HG02642 (cell line): ENCODE results near the gene ETV3.
"Not testable (repeated sequence)": the region's sequence is repeated elsewhere in the genome, so short reads cannot be mapped to it uniquely, and the experiment has no call there.

Source experiments
- ATAC-seq: cut with Tn5 transposase; IDR thresholded peaks from one replicate; pipeline ENCODE4 v1.9.1; 2021; ENCODE audit warnings: mild to moderate bottlenecking; ENCODE audit not compliant: unreplicated experiment, poor library complexity

ETV3 gene

DNA sequence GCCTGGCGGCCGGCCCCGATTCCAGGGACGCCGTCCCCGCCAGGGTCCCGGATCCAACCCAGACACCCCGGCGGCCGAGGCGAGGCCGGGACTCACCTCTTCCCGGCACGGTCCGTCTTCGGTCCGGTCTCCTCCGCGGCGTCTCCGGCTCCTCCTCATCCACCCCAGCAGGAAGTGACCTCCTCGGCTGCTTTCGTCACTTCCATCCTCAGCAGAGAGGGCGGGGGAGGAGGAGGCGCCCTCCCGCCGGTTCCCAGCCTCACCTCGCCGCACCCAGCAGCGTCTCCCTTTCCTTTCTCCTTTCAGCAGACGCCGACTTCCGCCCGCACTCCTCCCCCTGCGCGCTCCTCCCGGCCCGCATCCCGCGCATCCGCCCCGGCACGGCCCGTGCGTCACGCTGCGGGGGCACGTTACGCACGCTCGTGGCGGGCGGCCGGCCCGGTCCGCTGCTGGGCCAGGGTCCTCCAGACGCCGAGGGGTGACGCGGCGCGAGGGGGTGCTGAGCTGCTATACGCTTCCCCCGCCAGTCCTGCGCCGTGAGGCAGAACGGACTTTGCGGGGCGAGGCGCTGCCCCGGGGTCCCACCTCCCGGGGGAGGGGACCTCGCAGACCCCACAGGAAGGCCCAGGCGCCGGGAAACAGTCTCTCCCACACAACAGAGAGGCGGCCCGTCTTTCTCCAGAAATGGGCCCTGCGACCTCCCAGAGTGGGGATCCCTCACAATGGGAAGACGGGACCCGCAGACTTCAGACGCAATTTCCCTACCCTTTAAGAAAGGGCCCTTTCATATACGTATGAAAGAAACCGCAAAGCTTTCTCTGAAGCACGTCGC is at the start of gene ETV3:
Gene ETV3, minus strand, starts transcription at position 176 of the 832 bp plus-strand sequence. CDS start 2,043 bp downstream, outside the sequence.
- peak; percentile 94 for ATAC-seq

- ATAC-seq = no peak
Measured at GRCh38 chr1:157186281-157186992, 48.2 kb upstream of the ETV3 start.

GRCh38 chr1:157183870-157184269 is 45.7 kb upstream of the ETV3 start:
- no peak for ATAC-seq

GRCh38 chr1:157182371-157182770 is 44.2 kb upstream of the ETV3 start:
- ATAC-seq = not testable (repeated sequence)

DNA sequence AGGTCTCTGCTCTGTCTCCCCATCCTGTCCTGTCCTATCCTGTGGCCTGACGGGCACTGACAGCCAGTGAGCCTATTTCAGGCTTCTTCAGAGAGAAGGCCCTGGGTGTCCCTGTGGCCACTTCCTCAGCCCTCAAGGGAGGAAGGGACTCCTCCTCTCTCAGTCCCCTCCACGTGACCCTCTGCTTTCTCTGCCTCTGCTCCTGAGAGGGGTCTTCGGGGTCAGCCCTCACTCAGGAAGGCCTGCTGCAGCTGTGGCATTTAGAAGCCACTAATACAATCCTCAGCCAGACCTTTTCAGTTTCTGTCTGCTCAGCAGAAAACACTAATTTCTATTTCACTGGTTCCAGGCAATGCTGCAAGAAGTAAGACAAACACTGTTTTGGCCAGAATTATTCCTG is 43.6 kb upstream of the ETV3 start:
- ATAC-seq = no peak

DNA sequence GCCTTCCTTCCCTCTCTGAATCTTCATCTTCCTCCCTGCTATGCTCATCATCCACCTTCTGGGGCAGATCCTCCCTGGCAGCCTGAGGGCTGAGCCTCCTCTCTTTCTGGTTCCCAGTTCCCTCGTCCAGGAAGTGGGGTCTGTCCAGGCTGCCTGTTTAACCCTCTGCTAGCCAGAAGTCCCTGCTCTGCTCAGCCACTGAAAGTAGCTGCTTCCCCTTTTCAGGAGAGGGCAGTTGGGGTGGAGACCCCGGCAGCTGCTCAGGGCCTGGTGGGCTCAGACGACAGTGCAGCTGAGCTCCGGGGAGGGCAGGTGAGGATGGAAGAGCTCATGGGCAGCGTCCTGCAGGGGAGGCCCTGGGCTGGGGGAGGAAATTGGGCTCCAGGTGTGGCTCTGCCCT is 43.1 kb upstream of the ETV3 start:
- no peak for ATAC-seq

DNA sequence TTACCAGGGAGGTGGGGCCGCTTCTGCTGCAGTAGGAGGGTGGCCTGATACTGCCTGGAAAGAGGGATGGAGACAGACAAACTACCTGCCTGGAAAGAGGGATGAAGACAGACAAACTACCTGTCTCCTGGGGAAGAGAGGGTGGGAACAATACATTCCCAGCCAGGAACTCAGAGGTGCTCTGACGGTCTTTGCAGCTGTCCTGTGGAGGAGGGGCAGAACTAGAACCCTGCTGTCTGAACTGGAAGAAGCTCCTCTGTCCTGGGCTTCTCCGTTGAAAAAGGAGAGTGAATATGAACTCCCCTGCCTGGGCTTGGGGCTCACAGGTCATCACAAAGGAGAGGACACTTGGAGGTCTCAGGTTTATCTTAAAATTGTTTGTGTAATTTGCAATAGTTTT is 40.3 kb upstream of the ETV3 start:
- no peak for ATAC-seq

DNA sequence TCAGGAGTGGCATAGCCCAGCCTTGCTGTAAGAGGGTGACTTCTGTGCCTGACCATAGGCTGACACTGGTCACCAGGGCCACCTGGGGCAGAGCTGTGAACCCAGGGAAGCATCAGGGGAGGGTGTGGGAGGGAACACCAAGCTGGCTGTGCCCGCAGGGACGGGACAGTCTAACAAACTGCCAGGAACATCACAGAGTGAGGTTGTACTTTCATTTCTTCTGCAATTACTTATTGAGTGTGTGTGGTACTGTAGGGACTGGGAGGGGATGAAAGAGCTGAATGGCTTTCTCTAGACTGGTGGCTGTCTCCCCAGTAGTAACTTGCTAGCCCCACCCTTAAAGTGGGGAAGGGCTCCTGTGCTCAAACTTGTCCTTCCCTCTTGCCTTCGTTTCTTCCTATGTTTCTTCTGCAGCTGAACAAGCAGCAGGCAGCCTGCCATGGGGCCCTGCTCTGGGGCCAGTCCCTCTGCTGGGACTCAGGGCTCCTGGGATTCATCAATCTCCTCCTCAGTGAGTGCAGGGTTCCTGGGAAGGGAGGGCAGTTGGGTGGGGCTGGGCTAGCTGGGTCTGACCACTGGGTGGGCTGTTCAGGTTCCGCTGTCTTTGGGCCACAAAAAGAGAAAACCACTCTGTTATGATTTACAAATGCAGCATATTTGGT is 39.7 kb upstream of the ETV3 start:
- ATAC-seq = no peak

- peak; percentile 49 for ATAC-seq
Measured at GRCh38 chr1:157176591-157177121, 38.5 kb upstream of the ETV3 start.

DNA sequence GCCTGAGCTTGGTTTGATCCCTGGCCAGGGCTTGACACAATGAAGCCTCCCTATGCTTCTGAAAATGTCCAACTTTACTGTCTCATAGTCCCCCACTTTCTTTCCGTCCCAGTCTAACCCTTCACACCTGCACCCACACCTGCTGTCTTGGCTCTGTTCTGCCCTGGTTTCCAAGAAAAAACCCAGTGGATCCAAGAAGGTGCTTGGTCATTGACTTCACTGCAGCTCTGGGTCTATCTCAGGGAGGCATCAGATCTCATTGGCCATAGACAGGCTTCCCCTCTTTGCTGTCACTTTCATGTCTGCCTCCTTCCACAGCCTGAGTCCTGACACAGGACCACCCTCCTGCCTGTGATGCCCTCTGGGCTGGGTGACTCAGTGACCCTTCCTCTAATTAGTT is 37.8 kb upstream of the ETV3 start:
- no peak for ATAC-seq

DNA sequence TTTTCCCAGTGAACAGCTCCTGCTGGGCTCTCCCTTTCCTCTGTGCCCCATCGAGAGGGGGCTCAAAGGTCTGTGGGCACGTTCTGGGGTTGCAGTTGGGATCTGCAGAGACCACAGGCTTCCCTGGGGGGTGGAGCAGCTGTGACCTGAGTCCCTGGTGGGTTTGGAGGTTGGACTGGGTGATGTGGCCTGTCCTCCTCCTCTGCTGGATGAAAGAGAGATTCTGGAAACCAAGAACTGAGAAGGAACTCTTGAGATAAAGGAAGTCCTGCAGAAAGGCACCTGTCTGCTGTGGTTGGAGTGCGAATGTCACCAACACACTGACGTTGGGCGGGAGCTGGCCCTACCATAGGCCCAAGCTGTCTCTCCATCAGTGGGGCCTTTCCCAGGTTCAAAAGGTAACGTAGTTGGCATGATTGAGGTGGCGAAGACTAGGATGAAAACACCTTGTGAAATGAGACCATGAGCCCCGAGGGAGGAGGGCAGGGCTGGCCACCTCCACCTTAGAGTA is 35.8 kb upstream of the ETV3 start:
- no peak for ATAC-seq

GRCh38 chr1:157173241-157173640 is 35.0 kb upstream of the ETV3 start:
- ATAC-seq = not testable (repeated sequence)

DNA sequence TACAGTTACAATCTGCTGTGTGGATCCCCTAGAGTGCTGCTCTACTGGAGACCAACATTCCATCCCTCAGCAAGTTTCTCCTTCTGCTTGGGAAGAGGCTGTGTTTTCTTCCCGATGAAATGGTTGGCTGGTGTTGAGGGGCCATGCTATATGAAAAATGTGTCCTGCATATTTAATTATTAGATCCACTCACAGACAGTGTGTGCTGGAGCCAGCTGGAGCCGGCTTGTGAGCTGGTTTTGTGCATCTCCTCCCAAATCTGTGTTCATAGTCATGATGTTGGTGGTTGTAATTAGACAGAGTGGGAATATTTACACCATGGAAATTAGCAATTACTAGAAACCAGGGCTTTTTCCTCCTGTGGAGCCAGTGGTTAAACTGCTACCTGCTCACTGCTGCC is 34.4 kb upstream of the ETV3 start:
- ATAC-seq = not testable (repeated sequence)

DNA sequence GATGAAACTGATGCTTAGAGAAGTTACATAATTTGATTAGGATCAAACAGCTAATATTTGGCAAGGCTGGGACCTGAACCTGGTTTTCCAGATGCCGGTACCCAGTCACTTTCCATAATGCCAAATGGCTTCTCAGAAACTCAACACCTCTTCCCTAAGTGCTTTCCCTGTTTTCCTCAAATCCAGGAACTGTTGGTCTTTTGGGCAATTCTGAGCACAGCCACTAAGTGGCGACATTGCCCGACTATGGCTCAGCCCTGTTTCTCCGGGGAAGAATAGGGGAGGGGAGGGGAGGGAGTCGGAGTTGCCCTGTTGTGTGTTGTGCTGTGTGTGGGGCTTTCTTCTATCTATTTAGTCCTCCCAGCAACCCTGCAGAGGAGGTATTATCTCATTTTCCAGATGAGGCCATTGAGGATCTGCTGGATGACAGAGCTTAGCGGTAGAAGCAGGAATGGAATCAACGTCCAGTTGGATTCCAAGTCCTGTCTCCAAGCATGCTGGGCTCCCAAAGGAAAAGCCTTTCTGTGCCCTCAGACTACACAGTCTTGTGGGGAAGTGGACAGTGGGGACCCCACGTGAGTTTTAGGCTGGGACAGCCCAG is 33.8 kb upstream of the ETV3 start:
- not testable (repeated sequence) for ATAC-seq

GRCh38 chr1:157170677-157171515 is 32.7 kb upstream of the ETV3 start:
- ATAC-seq = no peak

- no peak for ATAC-seq
Measured at GRCh38 chr1:157168015-157168414, 29.8 kb upstream of the ETV3 start.

DNA sequence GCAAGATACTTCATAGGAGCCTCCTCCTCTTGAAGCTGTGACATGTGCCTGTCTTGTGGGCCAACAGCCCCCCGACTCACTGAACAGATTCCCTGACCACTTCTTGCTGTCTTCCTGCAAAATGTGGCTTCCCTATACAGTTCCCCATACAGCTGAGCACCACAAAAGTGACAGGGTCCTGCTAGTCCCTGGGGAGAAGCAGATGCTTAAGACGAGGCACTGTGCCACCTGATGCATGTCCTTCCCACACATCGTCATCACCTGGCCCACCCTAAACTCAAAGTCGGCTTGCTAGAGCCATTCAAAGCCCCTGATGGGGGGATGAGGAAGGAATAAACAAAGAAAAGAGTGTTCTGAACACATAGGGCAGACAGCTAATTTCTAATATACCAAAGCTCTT is 29.2 kb upstream of the ETV3 start:
- ATAC-seq = no peak

GRCh38 chr1:157166590-157166989 is 28.4 kb upstream of the ETV3 start:
- no peak for ATAC-seq
